ENCODE measurements around the gene CDC7. TPM values are rescaled to one million over a fixed set of nuclear protein-coding genes. Genes with fewer than 3 reads are reported as not detected.

The CDC7 gene
- polyA plus RNA-seq, 1 donor (not counting 4 experiments of a cell fraction or from before 2014, with no cell fraction given), result 8.1 TPM

GRCh38 chr1:91556556-91556955 lies 55.9 kb downstream of the CDC7 start:
- DNase-seq (ENCODE audit: low read depth, low spot score), result no peak
- Histone ChIP-seq H3K9ac (ENCODE audit: control insufficient read depth, extremely low read depth, insufficient read depth, low read length) (no peak overlapping the region), H3K27ac (ENCODE audit: control insufficient read depth, insufficient read depth, low read length) (no peak overlapping the region), H4K20me1 (ENCODE audit: control insufficient read depth, extremely low read depth, insufficient read depth, low read length) (no peaks in the 10 kb centered on the region), H3K4me2 (ENCODE audit: control insufficient read depth, extremely low read depth, insufficient read depth, low read depth, low read length) (no peak overlapping the region), H3K27me3 (ENCODE audit: control insufficient read depth, extremely low read depth, insufficient read depth, low read length) (no peaks in the 10 kb centered on the region), H3K9me1 (ENCODE audit: control insufficient read depth, extremely low read depth, insufficient read depth, low read length) (no peaks in the 10 kb centered on the region), H3K79me2 (ENCODE audit: control insufficient read depth, insufficient read depth, low read length) (no peaks in the 10 kb centered on the region), H3K4me1 (ENCODE audit: control insufficient read depth, extremely low read depth, insufficient read depth, low read length) (peaks cover 18% of the 10 kb centered on the region), H3K36me3 (ENCODE audit: control insufficient read depth in 2 of 2, extremely low read depth in 1 of 2, insufficient read depth in 2 of 2, low read length in 2 of 2) (no peaks in the 10 kb centered on the region), H2AFZ (ENCODE audit: control insufficient read depth, low read length) (no peak overlapping the region), H3K9me3 (ENCODE audit: control insufficient read depth, low read depth, low read length) (no peaks in the 10 kb centered on the region), H3K4me3 (ENCODE audit: control insufficient read depth in 2 of 3, extremely low read depth in 1 of 3, insufficient read depth in 2 of 3, low read depth in 1 of 3, low read length in 3 of 3) (no peak overlapping the region)
- TF ChIP-seq CTCF (optimal IDR thresholded peaks at IDR 0.05 in 1 of 3, IDR thresholded peaks at IDR 0.05 in 1 of 3, conservative IDR thresholded peaks at IDR 0.05 in 1 of 3; ENCODE audit: extremely low read depth in 1 of 3, insufficient read depth in 2 of 3, low read length in 3 of 3) (no peak), EZH2 (IDR thresholded peaks at IDR 0.05; ENCODE audit: low read length) (no peak)
- dilution Hi-C loops (cut with MboI; ENCODE audit: extremely low pct_ligation_motif_present, low sequenced_read_pairs), result no loop called here
- no peak for FAIRE-seq

GRCh38 chr1:91557039-91557690 lies 56.5 kb downstream of the CDC7 start:
- DNase-seq (ENCODE audit: low read depth, low spot score) (no peak), FAIRE-seq (no peak)
- TF ChIP-seq EZH2 (IDR thresholded peaks at IDR 0.05; ENCODE audit: low read length) (no peak), CTCF (optimal IDR thresholded peaks at IDR 0.05 in 1 of 3, IDR thresholded peaks at IDR 0.05 in 1 of 3, conservative IDR thresholded peaks at IDR 0.05 in 1 of 3; ENCODE audit: extremely low read depth in 1 of 3, insufficient read depth in 2 of 3, low read length in 3 of 3) (no peak)
- H3K9me1 ChIP-seq (ENCODE audit: control insufficient read depth, extremely low read depth, insufficient read depth, low read length), result no peaks in the 10 kb centered on the region
- H3K27ac ChIP-seq (ENCODE audit: control insufficient read depth, insufficient read depth, low read length), result no peak overlapping the region
- no peaks in the 10 kb centered on the region for H3K79me2 ChIP-seq (ENCODE audit: control insufficient read depth, insufficient read depth, low read length)
- no peaks in the 10 kb centered on the region for H3K36me3 ChIP-seq (ENCODE audit: control insufficient read depth in 2 of 2, extremely low read depth in 1 of 2, insufficient read depth in 2 of 2, low read length in 2 of 2)
- H3K27me3 ChIP-seq (ENCODE audit: control insufficient read depth, extremely low read depth, insufficient read depth, low read length), result no peaks in the 10 kb centered on the region
- dilution Hi-C loops (cut with MboI; ENCODE audit: extremely low pct_ligation_motif_present, low sequenced_read_pairs), result no loop called here
- H3K9me3 ChIP-seq (ENCODE audit: control insufficient read depth, low read depth, low read length), result no peaks in the 10 kb centered on the region
- H4K20me1 ChIP-seq (ENCODE audit: control insufficient read depth, extremely low read depth, insufficient read depth, low read length), result no peaks in the 10 kb centered on the region
- no peak overlapping the region for H3K4me3 ChIP-seq (ENCODE audit: control insufficient read depth in 2 of 3, extremely low read depth in 1 of 3, insufficient read depth in 2 of 3, low read depth in 1 of 3, low read length in 3 of 3)
- peaks cover 18% of the 10 kb centered on the region for H3K4me1 ChIP-seq (ENCODE audit: control insufficient read depth, extremely low read depth, insufficient read depth, low read length)
- H3K4me2 ChIP-seq (ENCODE audit: control insufficient read depth, extremely low read depth, insufficient read depth, low read depth, low read length), result no peak overlapping the region
- H2AFZ ChIP-seq (ENCODE audit: control insufficient read depth, low read length), result no peak overlapping the region
- H3K9ac ChIP-seq (ENCODE audit: control insufficient read depth, extremely low read depth, insufficient read depth, low read length), result no peak overlapping the region
